ENCODE data around the gene DYNLT4.
A peak's percentile ranks its signal among the peaks of the same experiment; 100 is the strongest.
"Not testable (repeated sequence)": the region's sequence is repeated elsewhere in the genome, so short reads cannot be mapped to it uniquely, and the experiment has no call there.

DYNLT4 gene

GRCh38 chr1:44803062-44803311 is 4.2 kb downstream of the DYNLT4 start:
- DNase-seq: no peak
- no peak for TF ChIP-seq CTCF (IDR thresholded peaks at IDR 0.05)
- Mint-ChIP-seq H3K9me3 (no peaks in the 10 kb centered on the region), H3K27me3 (ENCODE audit: low read depth, poor library complexity) (peaks cover 2% of the 10 kb centered on the region), H3K4me1 (peaks cover 66% of the 10 kb centered on the region), H3K27ac (peak overlapping the region; percentile 71), H3K36me3 (ENCODE audit: low read depth) (peaks cover 16% of the 10 kb centered on the region), H3K4me3 (peak overlapping the region; percentile 12)

- no peak for TF ChIP-seq CTCF (IDR thresholded peaks at IDR 0.05)
- H3K36me3 Mint-ChIP-seq (ENCODE audit: low read depth): peaks cover 16% of the 10 kb centered on the region
- DNase-seq: no peak
- peaks cover 2% of the 10 kb centered on the region for H3K27me3 Mint-ChIP-seq (ENCODE audit: low read depth, poor library complexity)
- H3K4me1 Mint-ChIP-seq: peaks cover 61% of the 10 kb centered on the region
- H3K4me3 Mint-ChIP-seq: peak overlapping the region; percentile 85
- no peaks in the 10 kb centered on the region for H3K9me3 Mint-ChIP-seq
- peak overlapping the region; percentile 52 for H3K27ac Mint-ChIP-seq
Observed at GRCh38 chr1:44802306-44803061, 4.7 kb downstream of the DYNLT4 start.

- peaks cover 2% of the 10 kb centered on the region for H3K27me3 Mint-ChIP-seq (ENCODE audit: low read depth, poor library complexity)
- DNase-seq: no peak
- H3K27ac Mint-ChIP-seq: peak overlapping the region; percentile 52
- TF ChIP-seq CTCF (IDR thresholded peaks at IDR 0.05): no peak
- H3K9me3 Mint-ChIP-seq: no peaks in the 10 kb centered on the region
- H3K4me1 Mint-ChIP-seq: peaks cover 53% of the 10 kb centered on the region
- H3K4me3 Mint-ChIP-seq: peak overlapping the region; percentile 85
- H3K36me3 Mint-ChIP-seq (ENCODE audit: low read depth): peaks cover 12% of the 10 kb centered on the region
Observed at GRCh38 chr1:44801491-44802305, 5.5 kb downstream of the DYNLT4 start.

- Mint-ChIP-seq H3K36me3 (ENCODE audit: low read depth) (peaks cover 8% of the 10 kb centered on the region), H3K9me3 (no peaks in the 10 kb centered on the region), H3K4me1 (peaks cover 43% of the 10 kb centered on the region), H3K27ac (peak within 1 kb of the TSS; percentile 100), H3K4me3 (peak within 1 kb of the TSS; percentile 92), H3K27me3 (ENCODE audit: low read depth, poor library complexity) (peaks cover 2% of the 10 kb centered on the region)
- peak; percentile 97 for DNase-seq
- peak; percentile 80 for TF ChIP-seq CTCF (IDR thresholded peaks at IDR 0.05)
Observed at GRCh38 chr1:44799770-44800584, 7.2 kb downstream of the DYNLT4 start, which contains the start of gene PLK3. Gene PLK3 (plus strand): TSS chr1:44800377. CDS start chr1:44800464, 87 bp downstream.

- Mint-ChIP-seq H3K27ac (peak overlapping the region; percentile 100), H3K4me3 (peak overlapping the region; percentile 92)
Observed at GRCh38 chr1:44798481-44799365, 8.4 kb downstream of the DYNLT4 start.

GRCh38 chr1:44797886-44798285 is 9.3 kb downstream of the DYNLT4 start:
- H3K4me3 Mint-ChIP-seq; H3K27ac Mint-ChIP-seq; DNase-seq; H3K27me3 Mint-ChIP-seq (ENCODE audit: low read depth, poor library complexity); H3K36me3 Mint-ChIP-seq (ENCODE audit: low read depth); H3K9me3 Mint-ChIP-seq: not testable (repeated sequence)
- peaks cover 46% of the 10 kb centered on the region for H3K4me1 Mint-ChIP-seq

More at GRCh38 chr1:44798481-44799365, 8.4 kb downstream of the DYNLT4 start:
- DNase-seq: no peak
- Mint-ChIP-seq H3K27me3 (ENCODE audit: low read depth, poor library complexity) (peaks cover 2% of the 10 kb centered on the region), H3K36me3 (ENCODE audit: low read depth) (peaks cover 7% of the 10 kb centered on the region), H3K9me3 (no peaks in the 10 kb centered on the region), H3K4me1 (peaks cover 43% of the 10 kb centered on the region)
- no peak for TF ChIP-seq CTCF (IDR thresholded peaks at IDR 0.05)
